Measurements from ENCODE around the gene DNAAF1.
"Not testable (repeated sequence)": the region's sequence is repeated elsewhere in the genome, so short reads cannot be mapped to it uniquely, and the experiment has no call there.

The DNAAF1 gene

GRCh38 chr16:84214451-84215066 is 69.5 kb downstream of the DNAAF1 start:
- DNase-seq: no peak

GRCh38 chr16:84215531-84215930 is 70.4 kb downstream of the DNAAF1 start:
- DNase-seq: no peak

DNA sequence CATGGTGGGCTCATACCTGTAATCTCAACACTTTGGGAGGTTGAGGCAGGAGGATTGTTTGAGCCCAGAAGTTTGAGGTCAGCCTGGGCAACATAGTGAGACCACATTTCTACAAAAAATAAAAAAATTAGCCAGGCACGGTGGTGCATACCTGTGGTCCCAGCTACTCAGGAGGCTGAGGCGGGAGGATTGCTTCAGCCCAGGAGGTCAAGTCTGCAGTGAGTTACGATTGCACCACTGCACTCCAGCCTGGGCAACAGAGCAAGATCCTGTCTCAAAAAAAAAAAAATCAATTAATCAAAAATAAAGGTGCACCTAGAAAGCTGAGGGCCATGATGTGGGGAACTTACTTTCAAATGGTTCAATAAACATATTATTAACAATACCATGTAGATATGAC is 71.0 kb downstream of the DNAAF1 start:
- DNase-seq: not testable (repeated sequence)

- no peak for DNase-seq
Observed at GRCh38 chr16:84218176-84218823, 73.2 kb downstream of the DNAAF1 start.

DNA sequence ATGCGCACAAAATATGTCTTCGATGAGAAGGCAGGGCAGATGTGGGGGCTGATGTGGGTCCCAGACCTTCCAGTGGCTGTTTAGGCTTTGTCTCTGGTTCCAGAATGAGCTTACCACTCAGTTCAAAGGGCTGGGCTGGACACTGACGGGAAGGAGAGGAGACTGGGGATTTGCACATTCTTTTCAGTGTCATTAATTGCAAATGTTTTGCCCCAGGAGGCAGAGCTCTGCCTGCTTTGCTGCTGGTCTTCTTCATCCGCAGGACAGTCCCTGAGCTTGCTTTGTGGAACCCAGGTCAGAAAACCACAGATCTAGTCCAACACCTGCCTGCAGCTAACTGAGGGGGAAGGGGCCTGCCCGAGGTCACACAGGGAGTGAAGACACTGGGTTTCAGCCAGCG is 73.8 kb downstream of the DNAAF1 start:
- no peak for DNase-seq

DNA sequence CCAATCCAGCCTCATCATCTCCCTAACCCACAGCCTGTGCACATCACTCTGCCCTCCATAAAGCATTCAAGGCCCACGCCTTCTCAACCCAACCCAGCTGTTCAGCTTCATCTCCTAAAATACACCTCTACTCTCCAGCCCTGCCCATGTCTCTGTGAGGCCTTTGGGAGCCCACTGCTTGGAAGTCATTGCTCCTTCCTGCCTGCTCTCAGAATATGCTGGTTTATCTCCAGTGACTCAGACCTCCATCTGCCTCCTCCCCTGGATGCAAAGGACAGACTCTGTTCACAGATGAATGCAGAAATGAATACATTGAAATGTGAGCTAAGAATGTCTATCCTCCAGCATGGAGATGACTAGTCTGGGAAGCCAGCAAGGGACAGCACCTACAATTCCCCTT is 75.7 kb downstream of the DNAAF1 start:
- no peak for DNase-seq

DNA sequence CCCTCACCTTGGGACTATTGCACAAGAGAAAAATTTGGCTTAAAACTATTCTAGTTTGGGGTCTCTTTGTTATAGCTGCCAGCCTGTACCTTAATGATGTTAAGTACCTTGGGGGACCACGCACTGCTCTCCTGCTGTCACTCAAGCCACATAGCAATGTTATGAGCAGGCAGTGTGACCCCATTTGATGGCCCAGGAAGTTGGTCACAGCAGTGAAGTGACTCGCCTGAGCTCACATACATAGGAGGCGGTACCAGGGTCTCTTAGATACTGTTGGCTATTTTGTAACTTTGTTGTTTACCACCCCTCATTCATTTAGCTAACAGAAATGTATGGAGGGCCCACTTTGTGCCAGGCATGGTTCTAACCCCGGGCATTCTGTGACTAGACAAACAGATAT is 78.3 kb downstream of the DNAAF1 start:
- DNase-seq: no peak

GRCh38 chr16:84224554-84224953 is 79.4 kb downstream of the DNAAF1 start:
- DNase-seq: no peak

- no peak for DNase-seq
Observed at GRCh38 chr16:84225126-84225525, 80.0 kb downstream of the DNAAF1 start.

DNA sequence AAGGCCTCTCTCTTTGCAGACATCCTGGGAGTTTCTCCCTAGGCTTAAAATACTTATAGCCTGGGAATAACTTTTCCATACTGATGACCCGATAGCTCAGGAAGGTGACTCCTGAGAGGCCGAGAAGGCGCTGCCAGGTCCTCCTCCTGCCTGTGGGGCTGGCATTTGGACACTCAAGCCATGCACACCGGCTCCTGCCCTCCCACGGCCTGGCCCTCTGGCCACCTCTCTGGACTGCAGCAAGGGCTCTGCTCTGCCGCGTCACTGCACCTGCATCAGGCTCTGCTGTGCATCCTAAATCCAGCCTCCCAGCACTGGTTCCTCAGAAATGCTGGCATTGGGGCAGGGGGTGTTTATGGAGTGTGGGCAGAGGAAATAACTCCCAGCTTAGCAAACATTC is 80.5 kb downstream of the DNAAF1 start:
- no peak for DNase-seq

DNA sequence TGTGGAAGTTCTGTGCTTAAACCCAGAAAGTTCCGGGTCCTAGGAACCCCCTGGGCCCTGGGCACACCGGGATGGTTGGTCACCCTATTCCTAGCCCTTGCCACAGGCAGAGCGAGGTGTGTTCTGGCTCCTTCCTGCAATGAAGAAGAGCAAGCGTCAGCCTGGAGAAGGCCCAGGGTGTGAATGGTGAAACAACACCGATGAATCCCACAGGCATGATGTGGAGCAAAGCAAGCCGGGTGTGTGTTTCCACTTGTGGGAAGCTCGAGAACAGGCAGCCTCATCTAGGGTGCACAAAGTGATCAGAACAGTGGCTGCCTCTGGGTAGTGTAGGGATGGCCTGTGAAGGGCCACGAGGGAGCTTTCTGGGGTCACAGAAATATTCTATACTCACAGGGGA is 80.9 kb downstream of the DNAAF1 start:
- DNase-seq: no peak

All from CD4-positive, alpha-beta T cell treated with Interleukin-15 for 1 hour (primary cell).